D721Med (cell line): ENCODE measurements around the gene NUDT6.
A peak's percentile ranks its signal among the peaks of the same experiment; 100 is the strongest.
"Not testable (repeated sequence)": the region's sequence is repeated elsewhere in the genome, so short reads cannot be mapped to it uniquely, and the experiment has no call there.

Experiments used
- DNase-seq: peaks from one replicate; pipeline ENCODE4 v3.0.0; 2011; ENCODE audit warnings: low spot score; ENCODE audit not compliant: insufficient read length
- FAIRE-seq: peaks from 2 replicates; lab custom pipeline; 2011; peaks lifted over from hg19 to GRCh38; lab: Jason Lieb, UNC
- CTCF ChIP-seq: IDR thresholded peaks from 2 replicates; pipeline ENCODE4 v1.5.1; 2012; ENCODE audit warnings: mild to moderate bottlenecking, control low read depth; ENCODE audit not compliant: insufficient read depth; ENCODE audit errors: missing control alignments

The NUDT6 gene

GRCh38 chr4:122861172-122861943 lies 61.0 kb downstream of the NUDT6 start:
- FAIRE-seq = no peak
- DNase-seq = no peak
- TF ChIP-seq CTCF = no peak

GRCh38 chr4:122858705-122859104 lies 63.7 kb downstream of the NUDT6 start:
- no peak for TF ChIP-seq CTCF
- FAIRE-seq (no peak), DNase-seq (no peak)

GRCh38 chr4:122857160-122857559 lies 65.2 kb downstream of the NUDT6 start:
- DNase-seq (no peak), FAIRE-seq (no peak)
- TF ChIP-seq CTCF = no peak

- no peak for TF ChIP-seq CTCF
- FAIRE-seq = peak; percentile 84
- DNase-seq = no peak
Observed at GRCh38 chr4:122855353-122855890, 67.0 kb downstream of the NUDT6 start.

- no peak for FAIRE-seq
- TF ChIP-seq CTCF = no peak
- DNase-seq = peak; percentile 10
Observed at GRCh38 chr4:122854447-122855352, 67.7 kb downstream of the NUDT6 start.

GRCh38 chr4:122851568-122851967 lies 70.8 kb downstream of the NUDT6 start:
- DNase-seq = no peak

GRCh38 chr4:122849789-122850188 lies 72.6 kb downstream of the NUDT6 start:
- DNase-seq, FAIRE-seq: not testable (repeated sequence)

More at GRCh38 chr4:122851568-122851967, 70.8 kb downstream of the NUDT6 start:
- no peak for FAIRE-seq
- no peak for TF ChIP-seq CTCF
